GM12872 (cell line): ENCODE measurements around the gene UTP14A.

Experiments used
- CTCF ChIP-seq: IDR thresholded peaks from 3 replicates; pipeline ENCODE4 v1.5.1; 2011; ENCODE audit warnings: low read depth, mild to moderate bottlenecking, low read length, moderate library complexity; ENCODE audit not compliant: insufficient read depth

The UTP14A gene

GRCh38 chrX:129905787-129906580 lies at the start of gene UTP14A:
Gene UTP14A (plus strand): TSS chrX:129906164. CDS start chrX:129906211, 47 bp downstream.
- TF ChIP-seq CTCF: no peak

GRCh38 chrX:129872524-129872923 lies 33.4 kb upstream of the UTP14A start:
- TF ChIP-seq CTCF: no peak

- TF ChIP-seq CTCF: no peak
These were observed 30.3 kb upstream of the UTP14A start for GRCh38 chrX:129875669-129876068.

GRCh38 chrX:129876771-129877305 lies 29.1 kb upstream of the UTP14A start:
- no peak for TF ChIP-seq CTCF

GRCh38 chrX:129877401-129877800 lies 28.6 kb upstream of the UTP14A start:
- TF ChIP-seq CTCF: no peak

GRCh38 chrX:129900054-129900453 lies 5.9 kb upstream of the UTP14A start:
- TF ChIP-seq CTCF: no peak

GRCh38 chrX:129908636-129909035 lies 2.7 kb downstream of the UTP14A start:
- no peak for TF ChIP-seq CTCF
